Stomach (tissue), 4 donors: ENCODE data around the gene MTMR12.

ENCODE experiments used
- EP300 ChIP-seq: sonication (generic); formaldehyde crosslinking; IDR thresholded peaks from one replicate; pipeline ENCODE4 v1.6.1; 2017; ENCODE audit warnings: antibody characterized with exemption
- POLR2A ChIP-seq, 4 donors: fragments of 450-650 bp; IDR thresholded peaks; one replicate each; pipeline ENCODE4 v1.6.1; 2016; ENCODE audit warnings: antibody characterized with exemption in 4 of 4, control low read depth in 2 of 4, mild to moderate bottlenecking in 1 of 4, moderate library complexity in 1 of 4
- TF ChIP-seq, protein P1 (sequence below), 7 experiments: fragments of 450-650 bp in 4 of 7; fragments of 200-600 bp in 3 of 7; sonication (generic) in 3 of 7; IDR thresholded peaks; one replicate each; pipeline ENCODE4 v1.5.1; 2016 to 2019; ENCODE audit warnings: antibody characterized with exemption in 7 of 7, control low read depth in 2 of 7, mild to moderate bottlenecking in 1 of 7

DNA sequence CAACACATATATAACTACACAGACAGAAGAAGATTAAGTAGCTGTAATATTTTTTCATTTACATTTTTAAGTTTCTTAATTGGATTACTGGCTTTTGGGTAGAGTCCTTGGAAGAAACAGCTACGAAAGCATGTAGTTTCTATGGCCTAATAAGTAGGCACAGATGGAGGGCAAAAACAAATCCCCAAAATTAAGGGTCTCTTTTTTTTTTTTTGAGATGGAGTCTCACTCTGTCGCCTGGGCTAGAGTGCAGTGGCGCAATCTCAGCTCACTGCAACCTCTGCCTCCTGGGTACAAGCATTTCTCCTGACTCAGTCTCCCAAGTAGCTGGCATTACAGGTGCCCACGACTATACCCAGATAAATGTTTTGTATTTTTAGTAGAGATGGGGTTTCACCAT is 27.1 kb upstream of the MTMR12 start:
- TF ChIP-seq POLR2A (IDR thresholded peaks at IDR 0.05): no peak
- TF ChIP-seq EP300: no peak
- TF ChIP-seq, protein P1, sequence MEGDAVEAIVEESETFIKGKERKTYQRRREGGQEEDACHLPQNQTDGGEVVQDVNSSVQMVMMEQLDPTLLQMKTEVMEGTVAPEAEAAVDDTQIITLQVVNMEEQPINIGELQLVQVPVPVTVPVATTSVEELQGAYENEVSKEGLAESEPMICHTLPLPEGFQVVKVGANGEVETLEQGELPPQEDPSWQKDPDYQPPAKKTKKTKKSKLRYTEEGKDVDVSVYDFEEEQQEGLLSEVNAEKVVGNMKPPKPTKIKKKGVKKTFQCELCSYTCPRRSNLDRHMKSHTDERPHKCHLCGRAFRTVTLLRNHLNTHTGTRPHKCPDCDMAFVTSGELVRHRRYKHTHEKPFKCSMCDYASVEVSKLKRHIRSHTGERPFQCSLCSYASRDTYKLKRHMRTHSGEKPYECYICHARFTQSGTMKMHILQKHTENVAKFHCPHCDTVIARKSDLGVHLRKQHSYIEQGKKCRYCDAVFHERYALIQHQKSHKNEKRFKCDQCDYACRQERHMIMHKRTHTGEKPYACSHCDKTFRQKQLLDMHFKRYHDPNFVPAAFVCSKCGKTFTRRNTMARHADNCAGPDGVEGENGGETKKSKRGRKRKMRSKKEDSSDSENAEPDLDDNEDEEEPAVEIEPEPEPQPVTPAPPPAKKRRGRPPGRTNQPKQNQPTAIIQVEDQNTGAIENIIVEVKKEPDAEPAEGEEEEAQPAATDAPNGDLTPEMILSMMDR (IDR thresholded peaks at IDR 0.05): no peak
